ENCODE measurements around the gene FRMD1.

DNA sequence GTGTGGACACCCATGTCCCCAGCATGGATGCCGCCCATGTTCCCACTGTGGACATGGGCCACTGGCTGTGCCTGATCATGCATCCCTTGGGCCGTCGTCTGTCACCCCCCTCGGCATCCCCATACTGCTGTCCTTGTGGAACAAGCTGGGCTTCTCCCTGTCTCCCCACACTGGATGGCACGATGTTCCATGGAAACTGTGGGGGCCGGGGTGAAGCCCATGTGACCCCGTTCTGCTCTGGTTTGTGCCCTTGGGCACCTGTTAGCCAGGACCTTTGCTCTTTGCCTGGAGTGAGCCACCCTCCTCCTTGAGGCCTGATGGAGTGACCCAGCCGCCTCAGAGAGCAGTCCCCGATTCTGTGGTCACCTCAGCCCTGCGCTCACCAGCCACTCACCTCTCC, 7.6 kb upstream of the FRMD1 start:
- TF ChIP-seq, protein P1, sequence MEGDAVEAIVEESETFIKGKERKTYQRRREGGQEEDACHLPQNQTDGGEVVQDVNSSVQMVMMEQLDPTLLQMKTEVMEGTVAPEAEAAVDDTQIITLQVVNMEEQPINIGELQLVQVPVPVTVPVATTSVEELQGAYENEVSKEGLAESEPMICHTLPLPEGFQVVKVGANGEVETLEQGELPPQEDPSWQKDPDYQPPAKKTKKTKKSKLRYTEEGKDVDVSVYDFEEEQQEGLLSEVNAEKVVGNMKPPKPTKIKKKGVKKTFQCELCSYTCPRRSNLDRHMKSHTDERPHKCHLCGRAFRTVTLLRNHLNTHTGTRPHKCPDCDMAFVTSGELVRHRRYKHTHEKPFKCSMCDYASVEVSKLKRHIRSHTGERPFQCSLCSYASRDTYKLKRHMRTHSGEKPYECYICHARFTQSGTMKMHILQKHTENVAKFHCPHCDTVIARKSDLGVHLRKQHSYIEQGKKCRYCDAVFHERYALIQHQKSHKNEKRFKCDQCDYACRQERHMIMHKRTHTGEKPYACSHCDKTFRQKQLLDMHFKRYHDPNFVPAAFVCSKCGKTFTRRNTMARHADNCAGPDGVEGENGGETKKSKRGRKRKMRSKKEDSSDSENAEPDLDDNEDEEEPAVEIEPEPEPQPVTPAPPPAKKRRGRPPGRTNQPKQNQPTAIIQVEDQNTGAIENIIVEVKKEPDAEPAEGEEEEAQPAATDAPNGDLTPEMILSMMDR (IDR thresholded peaks at IDR 0.05), result no peak
- TF ChIP-seq FOXJ3 (CRISPR knock-in tag; IDR thresholded peaks at IDR 0.05; ENCODE audit: borderline replicate concordance) (no peak), JUN (CRISPR knock-in tag; IDR thresholded peaks at IDR 0.05) (no peak), NFATC4 (CRISPR knock-in tag; IDR thresholded peaks at IDR 0.05) (no peak), NR2C2 (CRISPR knock-in tag; IDR thresholded peaks at IDR 0.05) (no peak), KAT7 (CRISPR knock-in tag; IDR thresholded peaks at IDR 0.05; ENCODE audit: borderline replicate concordance) (no peak)
- TF ChIP-seq, protein P2, sequence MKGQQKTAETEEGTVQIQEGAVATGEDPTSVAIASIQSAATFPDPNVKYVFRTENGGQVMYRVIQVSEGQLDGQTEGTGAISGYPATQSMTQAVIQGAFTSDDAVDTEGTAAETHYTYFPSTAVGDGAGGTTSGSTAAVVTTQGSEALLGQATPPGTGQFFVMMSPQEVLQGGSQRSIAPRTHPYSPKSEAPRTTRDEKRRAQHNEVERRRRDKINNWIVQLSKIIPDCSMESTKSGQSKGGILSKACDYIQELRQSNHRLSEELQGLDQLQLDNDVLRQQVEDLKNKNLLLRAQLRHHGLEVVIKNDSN (CRISPR knock-in tag; IDR thresholded peaks at IDR 0.05), result no peak
- TF ChIP-seq, protein P3, sequence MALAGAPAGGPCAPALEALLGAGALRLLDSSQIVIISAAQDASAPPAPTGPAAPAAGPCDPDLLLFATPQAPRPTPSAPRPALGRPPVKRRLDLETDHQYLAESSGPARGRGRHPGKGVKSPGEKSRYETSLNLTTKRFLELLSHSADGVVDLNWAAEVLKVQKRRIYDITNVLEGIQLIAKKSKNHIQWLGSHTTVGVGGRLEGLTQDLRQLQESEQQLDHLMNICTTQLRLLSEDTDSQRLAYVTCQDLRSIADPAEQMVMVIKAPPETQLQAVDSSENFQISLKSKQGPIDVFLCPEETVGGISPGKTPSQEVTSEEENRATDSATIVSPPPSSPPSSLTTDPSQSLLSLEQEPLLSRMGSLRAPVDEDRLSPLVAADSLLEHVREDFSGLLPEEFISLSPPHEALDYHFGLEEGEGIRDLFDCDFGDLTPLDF (CRISPR knock-in tag; IDR thresholded peaks at IDR 0.05), result no peak
- TF ChIP-seq, protein P4, sequence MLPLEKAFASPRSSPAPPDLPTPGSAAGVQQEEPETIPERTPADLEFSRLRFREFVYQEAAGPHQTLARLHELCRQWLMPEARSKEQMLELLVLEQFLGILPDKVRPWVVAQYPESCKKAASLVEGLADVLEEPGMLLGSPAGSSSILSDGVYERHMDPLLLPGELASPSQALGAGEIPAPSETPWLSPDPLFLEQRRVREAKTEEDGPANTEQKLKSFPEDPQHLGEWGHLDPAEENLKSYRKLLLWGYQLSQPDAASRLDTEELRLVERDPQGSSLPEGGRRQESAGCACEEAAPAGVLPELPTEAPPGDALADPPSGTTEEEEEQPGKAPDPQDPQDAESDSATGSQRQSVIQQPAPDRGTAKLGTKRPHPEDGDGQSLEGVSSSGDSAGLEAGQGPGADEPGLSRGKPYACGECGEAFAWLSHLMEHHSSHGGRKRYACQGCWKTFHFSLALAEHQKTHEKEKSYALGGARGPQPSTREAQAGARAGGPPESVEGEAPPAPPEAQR (CRISPR knock-in tag; IDR thresholded peaks at IDR 0.05), result no peak
- TF ChIP-seq, protein P5, sequence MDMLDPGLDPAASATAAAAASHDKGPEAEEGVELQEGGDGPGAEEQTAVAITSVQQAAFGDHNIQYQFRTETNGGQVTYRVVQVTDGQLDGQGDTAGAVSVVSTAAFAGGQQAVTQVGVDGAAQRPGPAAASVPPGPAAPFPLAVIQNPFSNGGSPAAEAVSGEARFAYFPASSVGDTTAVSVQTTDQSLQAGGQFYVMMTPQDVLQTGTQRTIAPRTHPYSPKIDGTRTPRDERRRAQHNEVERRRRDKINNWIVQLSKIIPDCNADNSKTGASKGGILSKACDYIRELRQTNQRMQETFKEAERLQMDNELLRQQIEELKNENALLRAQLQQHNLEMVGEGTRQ (CRISPR knock-in tag; IDR thresholded peaks at IDR 0.05), result no peak
- TF ChIP-seq, protein P6, sequence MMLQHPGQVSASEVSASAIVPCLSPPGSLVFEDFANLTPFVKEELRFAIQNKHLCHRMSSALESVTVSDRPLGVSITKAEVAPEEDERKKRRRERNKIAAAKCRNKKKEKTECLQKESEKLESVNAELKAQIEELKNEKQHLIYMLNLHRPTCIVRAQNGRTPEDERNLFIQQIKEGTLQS (CRISPR knock-in tag; conservative IDR thresholded peaks at IDR 0.05), result no peak
